Activated CD4-positive, alpha-beta T cell treated with anti-CD3 and anti-CD28 coated beads, Interleukin-2, Interleukin-4, amounts not matched to agents 100 ng/mL and 50 ng/mL, durations not matched to agents 16 hours and 8 hours (primary cell): ENCODE data around the gene NCOA1.
A peak's percentile ranks its signal among the peaks of the same experiment; 100 is the strongest.
"Not testable (repeated sequence)": the region's sequence is repeated elsewhere in the genome, so short reads cannot be mapped to it uniquely, and the experiment has no call there.

Experiments
- DNase-seq: peaks from one replicate; pipeline ENCODE4 v3.0.0-alpha.2; 2020; ENCODE audit warnings: low spot score

NCOA1 gene

GRCh38 chr2:24490690-24491541 is at the start of gene NCOA1:
Gene NCOA1, plus strand, starts transcription at chr2:24491254. Its CDS starts 167,424 bp downstream, at chr2:24658678.
- DNase-seq: peak; percentile 91

GRCh38 chr2:24448797-24449196 is 42.3 kb upstream of the NCOA1 start:
- DNase-seq: no peak

GRCh38 chr2:24449344-24449743 is 41.7 kb upstream of the NCOA1 start:
- no peak for DNase-seq

GRCh38 chr2:24451805-24452501 is 39.1 kb upstream of the NCOA1 start:
- DNase-seq: no peak

GRCh38 chr2:24452502-24452885 is 38.6 kb upstream of the NCOA1 start:
- no peak for DNase-seq

- DNase-seq: no peak
Measured at GRCh38 chr2:24453379-24454073, 37.5 kb upstream of the NCOA1 start.

- DNase-seq: no peak
Measured at GRCh38 chr2:24454294-24454693, 36.8 kb upstream of the NCOA1 start.

- peak; percentile 18 for DNase-seq
Measured at GRCh38 chr2:24456599-24457556, 34.2 kb upstream of the NCOA1 start.

GRCh38 chr2:24457696-24458386 is 33.2 kb upstream of the NCOA1 start:
- DNase-seq: no peak

- DNase-seq: no peak
Measured at GRCh38 chr2:24459224-24460161, 31.6 kb upstream of the NCOA1 start.

- DNase-seq: peak; percentile 7
Measured at GRCh38 chr2:24461685-24462084, 29.4 kb upstream of the NCOA1 start.

- no peak for DNase-seq
Measured at GRCh38 chr2:24463271-24463670, 27.8 kb upstream of the NCOA1 start.

- DNase-seq: no peak
Measured at GRCh38 chr2:24466871-24467870, 23.9 kb upstream of the NCOA1 start.

GRCh38 chr2:24468453-24468852 is 22.6 kb upstream of the NCOA1 start:
- not testable (repeated sequence) for DNase-seq

- DNase-seq: no peak
Measured at GRCh38 chr2:24469148-24469650, 21.9 kb upstream of the NCOA1 start.

GRCh38 chr2:24471662-24472061 is 19.4 kb upstream of the NCOA1 start:
- DNase-seq: no peak

- no peak for DNase-seq
Measured at GRCh38 chr2:24472416-24472815, 18.6 kb upstream of the NCOA1 start.

GRCh38 chr2:24473626-24474025 is 17.4 kb upstream of the NCOA1 start:
- DNase-seq: no peak
